Epidermal melanocyte (primary cell): Measurements from ENCODE around the gene BTBD10.
"Not testable (repeated sequence)": the region's sequence is repeated elsewhere in the genome, so short reads cannot be mapped to it uniquely, and the experiment has no call there.

Source experiments
- DNase-seq: peaks from one replicate; pipeline ENCODE4 v3.0.0; 2011; ENCODE audit warnings: low spot score; ENCODE audit not compliant: insufficient read length

BTBD10 gene

DNA sequence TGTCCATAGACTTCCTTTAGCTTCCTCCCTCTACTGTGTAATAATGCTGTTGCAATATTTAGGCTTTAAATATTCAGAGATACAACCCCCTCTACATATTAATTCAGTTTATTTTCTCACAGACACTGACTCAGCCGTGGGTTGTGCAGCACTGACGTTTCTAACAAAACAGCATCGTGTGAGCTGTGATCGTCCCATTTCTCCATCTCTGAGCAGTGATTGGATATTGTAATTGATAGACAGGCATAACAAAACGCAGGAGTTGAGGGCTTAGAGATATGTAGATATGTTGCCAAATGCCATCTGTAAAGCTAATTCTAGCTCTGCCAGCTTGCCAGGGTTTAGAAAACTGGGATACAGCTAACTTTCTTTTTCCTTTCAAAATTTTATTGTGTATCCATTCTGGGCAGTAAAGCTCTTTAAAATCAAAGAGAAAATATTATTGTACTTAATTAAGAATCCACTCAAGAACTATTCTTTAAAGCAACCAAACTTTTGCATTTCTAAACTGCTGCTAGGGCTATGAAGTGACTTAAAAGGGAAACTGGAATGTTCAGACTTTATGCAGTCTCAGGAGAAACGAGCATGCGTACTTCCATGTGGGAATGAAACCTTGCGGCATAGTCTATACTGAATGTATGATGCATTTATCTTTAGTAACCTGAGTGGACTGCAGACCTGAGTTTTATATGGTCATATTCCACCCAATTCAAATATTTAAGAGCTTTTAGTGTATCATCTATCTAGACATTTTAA is 22.7 kb downstream of the BTBD10 start:
- DNase-seq, result peak; percentile 75

DNA sequence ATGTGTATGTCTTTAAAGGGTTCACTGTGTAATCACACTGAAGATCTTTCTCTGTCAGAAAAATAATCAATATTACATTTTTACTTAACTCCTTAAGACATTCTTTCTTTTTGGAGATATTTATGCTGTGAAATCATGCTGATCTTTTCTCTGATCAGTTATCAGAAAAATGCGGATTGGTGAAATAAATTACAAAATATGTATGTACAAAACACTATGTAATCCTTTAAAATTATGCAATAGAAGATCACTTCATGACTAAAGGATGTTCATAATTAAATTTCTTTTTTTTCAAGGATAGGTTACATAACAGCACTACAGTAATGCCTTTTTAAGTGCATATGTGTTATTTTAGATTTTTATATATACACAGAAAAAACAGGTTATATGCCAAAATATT is 24.7 kb downstream of the BTBD10 start:
- DNase-seq, result no peak

DNA sequence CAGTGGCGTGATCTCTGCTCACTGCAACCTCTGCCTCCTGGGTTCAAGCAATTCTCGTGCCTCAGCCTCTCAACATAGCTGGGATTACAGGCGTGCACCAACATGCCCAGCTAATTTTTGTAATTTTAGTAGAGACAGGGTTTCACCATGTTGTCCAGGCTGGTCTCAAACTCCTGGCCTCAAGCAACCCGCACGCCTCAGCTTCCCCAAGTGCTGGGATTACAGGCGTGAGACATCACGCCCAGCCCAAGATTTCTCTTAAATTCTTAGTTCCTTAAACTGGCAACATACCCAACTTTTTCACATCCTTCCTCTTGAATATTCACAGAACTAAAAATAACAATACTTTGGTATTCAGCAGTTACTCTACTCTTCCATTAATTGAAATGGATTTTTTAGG is 26.2 kb downstream of the BTBD10 start:
- not testable (repeated sequence) for DNase-seq

DNA sequence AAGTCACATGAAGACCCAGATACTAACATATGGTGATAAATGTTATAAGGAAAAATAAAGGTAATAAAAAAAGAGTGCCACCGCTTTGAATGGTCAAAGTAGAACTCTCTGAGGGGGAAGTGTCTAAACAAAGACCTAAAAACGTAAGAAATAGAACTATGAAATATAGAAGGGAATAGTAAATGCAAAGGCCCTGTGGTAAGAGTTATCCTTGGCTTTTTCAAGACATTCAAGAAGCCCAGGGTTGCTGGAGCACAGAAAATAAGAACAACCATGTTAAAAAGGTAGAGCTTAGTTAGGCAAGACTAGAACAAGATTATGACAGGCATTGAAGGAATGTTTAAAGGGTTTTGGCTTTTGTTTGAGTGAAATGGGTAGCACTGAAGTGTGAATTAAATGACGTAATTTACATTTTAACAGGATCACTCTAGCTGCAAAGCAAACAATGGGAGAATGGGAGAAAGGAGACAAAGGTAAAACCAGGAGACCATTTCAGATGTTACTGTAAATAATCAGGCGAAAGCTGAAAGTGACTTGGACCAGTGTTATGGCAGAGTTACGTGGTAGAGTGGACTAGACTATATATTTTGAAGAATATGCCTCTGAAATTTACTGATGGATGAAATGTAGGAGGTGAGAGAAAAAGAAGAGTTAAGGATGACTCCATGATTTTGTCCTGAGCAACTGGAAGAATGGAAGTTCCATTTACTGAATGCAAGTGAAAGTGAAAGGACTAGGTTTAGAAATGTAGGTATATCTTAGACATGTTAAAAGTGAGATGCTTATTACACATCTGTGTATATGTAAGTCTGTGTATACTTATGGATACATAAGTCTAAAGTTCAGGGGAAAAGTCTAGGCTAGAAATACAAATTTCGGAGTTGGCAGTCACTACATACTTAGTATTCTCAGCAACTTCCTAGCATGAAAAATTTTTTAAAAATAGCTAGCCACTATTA is 28.5 kb downstream of the BTBD10 start:
- DNase-seq, result no peak

DNA sequence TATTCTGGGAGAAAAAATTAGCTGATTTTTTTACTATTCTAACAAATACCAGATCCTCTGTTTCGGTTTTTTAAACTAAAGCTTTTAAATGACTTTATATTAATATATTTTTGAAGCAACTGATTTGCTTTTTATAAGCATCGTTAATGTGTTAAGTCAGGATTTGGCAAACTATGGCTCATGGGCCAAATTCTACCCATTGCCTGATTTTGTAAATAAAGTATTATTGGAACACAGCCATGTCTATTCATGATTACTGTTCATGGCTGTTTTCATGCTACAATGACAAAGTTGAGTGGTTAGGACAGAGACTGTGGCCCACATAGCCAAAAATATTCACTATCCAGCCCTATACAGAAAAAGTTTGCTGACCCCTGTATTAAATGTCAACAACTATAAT is 29.6 kb downstream of the BTBD10 start:
- no peak for DNase-seq

DNA sequence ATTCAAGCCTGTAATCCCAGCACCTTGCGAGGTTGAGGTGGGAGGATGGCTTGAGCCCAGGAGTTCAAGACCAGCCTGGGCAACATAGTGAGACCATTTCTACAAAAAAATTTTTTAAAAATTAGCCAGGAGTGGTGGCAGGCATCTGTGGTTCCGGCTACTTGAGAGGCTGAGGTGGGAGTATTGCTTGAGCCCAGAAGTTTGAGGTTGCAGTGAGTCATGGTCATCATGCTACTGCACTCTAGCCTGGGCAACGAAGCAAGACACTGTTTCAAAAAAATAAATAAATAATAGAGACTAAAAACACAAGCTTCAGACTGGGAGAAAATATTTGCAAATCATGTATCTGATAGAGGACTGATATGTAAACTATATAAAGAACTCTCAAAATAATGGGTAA is 33.2 kb downstream of the BTBD10 start:
- no peak for DNase-seq

DNA sequence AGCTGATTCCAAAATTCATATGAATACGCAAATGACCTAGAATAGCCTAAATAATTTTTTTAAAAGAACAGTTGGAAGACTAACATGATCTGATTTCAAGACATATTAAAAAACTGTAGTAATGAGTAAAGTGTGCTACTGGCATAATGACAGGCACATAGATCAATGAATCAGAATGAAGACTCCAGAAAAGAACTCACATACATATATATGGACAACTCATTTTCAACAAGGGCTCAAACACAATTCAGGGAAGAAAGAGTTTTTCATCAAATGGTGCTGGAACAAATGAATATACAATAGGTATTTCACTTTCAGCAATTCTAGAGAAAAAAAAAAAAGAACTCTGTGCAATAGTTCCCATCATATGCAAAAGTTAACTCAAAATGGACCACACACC is 33.7 kb downstream of the BTBD10 start:
- DNase-seq, result no peak

DNA sequence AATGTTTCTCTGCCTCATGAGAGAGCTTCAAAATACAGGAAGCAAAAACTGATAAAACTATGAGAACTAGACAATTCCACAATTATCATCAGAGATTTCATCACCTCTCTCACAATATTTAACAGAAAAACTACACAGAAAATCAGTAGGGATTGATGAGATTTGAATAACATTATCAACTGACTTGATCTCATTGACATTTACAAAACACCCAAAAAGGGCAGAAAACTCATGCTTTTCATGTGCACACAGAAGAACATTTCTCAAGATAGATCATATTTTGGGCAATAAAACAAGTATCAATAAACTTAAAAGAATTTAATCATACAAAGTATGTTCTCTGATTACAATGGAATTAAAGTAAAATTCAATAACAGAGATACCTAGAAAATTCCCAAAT is 35.6 kb downstream of the BTBD10 start:
- no peak for DNase-seq

DNA sequence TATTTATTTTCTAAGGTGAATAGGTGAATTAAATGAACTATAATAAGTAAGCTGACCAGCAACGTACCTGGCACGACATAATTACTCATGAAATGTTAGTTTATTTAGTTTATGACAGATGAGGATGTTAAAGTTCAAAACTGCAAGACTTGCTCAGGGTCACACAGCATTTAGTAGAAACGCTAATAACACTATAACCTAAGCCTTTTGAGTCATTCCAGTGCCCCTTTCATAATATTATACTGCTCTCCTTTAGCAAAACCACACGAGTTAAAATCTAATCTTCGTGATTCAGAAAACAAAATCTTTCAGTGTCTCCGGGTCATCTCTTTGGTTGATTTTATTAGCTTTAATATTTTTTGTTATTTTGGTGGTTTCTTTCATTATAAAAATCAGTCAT is 39.6 kb downstream of the BTBD10 start:
- DNase-seq, result no peak

DNA sequence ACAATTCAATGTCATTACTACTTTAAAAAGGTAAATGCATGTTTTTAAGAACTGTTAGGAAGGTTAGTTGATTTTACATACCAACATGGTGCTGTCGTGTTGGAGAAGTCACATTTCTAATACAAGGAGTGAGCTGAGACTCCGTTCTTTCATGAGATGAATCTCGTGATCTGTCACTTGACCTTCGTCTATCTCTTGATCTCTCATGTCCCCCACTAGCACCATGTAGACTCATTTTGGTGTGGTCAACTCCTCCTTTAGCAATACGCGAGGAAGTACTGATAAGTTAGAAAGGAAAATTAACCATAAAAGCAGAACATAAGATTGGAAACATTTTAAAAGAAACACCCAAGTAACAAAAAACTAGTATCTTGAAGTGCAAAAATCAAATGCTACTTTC is 41.5 kb downstream of the BTBD10 start:
- no peak for DNase-seq

DNA sequence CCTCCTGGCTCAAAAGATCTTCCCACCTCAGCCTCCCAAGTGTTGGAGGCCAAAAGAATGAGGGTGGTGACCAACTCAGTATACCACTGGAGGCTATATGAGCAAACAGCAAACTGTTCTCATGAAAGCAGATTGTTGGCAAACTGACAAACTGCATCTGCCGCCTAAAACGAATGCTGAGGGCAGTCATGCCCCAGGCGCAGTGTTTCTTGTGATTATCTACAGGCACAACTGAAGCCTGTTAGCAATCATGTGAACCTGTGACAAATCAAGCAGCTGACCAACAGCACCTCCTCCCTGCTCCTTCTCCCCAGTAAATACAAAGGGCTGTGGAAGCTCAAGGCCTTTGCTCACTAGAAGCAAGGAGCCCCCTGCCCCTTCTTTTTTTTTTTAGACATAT is 47.8 kb downstream of the BTBD10 start:
- DNase-seq, result no peak

DNA sequence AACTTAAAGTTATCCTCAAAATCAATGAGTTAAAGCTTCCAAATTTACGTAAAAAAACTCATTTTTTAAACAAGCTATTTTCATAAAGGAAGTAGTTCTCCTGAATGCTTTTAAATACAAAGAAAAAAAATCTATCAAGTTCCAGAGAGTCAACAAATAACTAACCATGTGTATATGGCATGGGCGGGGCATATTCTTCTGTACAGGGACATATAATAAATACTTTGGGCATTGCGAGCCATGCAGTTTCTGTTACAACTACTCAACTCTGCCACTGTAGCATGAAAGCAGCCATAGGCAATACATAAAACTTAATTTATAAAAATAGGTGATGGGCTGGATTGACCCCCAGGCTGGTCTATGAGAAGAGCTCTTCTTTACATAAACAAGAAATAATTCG is 57.8 kb downstream of the BTBD10 start:
- no peak for DNase-seq

DNA sequence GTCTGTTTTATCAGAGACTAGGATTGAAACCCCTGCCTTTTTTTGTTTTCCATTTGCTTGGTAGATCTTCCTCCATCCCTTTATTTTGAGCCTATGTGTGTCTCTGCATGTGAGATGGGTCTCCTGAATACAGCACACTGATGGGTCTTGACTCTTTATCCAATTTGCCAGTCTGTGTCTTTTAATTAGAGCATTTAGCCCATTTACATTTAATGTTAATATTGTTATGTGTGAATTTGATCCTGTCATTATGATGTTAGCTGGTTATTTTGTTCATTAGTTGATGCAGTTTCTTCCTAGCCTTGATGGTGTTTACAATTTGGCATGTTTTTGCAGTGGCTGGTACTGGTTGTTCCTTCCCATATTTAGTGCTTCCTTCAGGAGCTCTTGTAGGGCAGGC is 64.7 kb downstream of the BTBD10 start:
- not testable (repeated sequence) for DNase-seq

DNA sequence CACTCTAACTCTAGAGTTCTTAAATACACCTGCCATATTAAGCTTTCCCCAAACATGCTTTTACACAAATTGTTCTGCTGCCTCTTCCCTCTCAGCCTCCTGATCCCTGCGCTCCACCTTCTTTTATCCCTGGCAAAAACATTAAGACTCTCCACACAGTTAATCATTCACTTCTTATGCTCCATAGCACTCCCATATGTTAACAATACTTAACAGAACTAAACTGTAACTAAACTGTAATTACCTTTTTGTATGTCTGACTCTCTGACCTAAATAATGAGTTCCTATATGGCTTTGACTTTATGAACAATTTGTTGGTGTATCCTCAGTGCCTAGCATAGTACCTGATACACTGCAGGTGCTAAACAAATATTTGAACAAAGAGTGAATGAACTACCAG is 71.8 kb downstream of the BTBD10 start:
- no peak for DNase-seq

DNA sequence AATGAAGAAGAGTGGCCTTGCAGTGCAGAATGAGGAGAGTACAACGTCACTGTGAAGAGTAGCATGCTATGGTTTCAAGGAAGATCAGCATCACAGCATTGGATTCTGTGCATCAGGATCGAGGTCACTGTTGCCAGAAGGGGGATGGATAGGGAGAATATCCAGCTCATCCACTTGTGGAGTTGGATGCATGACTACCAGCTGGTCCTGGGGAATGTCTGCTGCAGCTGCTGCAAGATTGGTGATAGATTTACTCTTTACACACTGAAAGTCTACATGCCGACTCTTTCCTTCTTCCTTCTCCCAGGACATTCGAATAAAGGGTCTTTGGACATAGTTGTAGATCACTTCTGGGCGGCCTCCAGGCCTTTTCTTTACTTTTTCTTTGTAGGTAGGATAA is 74.3 kb downstream of the BTBD10 start:
- DNase-seq, result no peak

DNA sequence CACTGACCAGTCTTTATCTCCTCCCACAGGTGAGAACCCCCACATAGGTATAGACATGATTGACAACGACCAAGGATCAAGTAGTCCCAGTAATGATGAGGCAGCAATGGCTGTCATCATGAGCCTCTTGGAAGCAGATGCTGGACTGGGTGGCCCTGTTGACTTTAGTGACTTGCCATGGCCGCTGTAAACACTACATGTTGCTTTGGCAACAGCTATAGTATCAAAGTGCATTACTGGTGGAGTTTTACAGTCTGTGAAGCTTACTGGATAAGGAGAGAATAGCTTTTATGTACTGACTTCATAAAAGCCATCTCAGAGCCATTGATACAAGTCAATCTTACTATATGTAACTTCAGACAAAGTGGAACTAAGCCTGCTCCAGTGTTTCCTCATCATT is 76.5 kb downstream of the BTBD10 start:
- no peak for DNase-seq

DNA sequence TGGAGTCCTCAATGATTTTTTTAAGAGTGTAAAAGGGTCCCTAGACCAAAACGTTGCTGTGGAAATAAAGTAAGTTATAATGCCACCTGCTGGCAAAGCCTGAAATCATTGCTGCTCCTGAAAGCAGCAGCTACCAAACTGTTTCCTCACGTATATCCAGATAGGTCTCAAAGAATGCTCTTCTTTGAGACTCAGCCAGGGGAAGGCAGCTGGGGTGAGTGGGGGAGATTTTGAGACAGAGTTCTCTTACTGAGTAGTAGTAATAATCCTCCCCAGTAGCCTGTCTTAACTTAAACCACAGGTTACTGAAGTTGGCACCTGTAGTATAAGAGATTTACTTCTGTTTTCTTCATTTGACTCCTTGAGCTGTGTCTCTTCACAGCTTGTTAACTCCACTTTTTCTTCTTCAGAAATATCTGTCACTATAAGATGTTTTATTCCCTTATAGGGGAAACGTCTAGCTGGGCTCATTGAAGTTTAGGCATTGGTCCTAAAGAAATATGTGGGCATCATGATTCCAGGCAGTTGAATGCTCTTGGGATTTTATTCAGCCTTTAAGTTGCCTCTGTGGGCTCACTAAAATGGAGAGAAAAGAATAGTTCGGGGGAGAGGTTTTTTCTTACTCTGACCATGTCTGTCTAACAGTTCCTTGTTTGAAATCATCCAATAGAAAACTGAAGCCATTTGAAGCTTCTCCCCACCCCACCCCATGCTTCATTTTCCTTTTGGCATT is 77.9 kb downstream of the BTBD10 start:
- no peak for DNase-seq

DNA sequence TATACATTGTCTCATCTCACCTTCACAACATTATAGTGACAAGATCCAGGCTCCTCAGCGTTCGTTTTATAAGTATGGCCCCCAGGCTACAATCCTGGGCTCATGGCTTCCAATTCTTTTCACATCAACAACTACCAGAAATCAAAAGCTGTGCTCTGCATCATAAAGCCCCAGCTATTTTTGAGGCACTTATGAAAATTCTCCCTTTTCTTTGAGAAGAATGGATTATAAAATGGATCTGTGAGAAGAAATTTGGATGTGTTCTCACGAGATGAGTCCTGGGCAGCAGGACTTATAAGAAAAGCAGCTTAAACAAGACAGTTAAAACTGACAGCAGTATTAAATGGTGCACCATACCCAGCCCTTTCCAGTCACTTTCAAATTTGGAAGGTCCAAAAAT is 80.3 kb downstream of the BTBD10 start:
- no peak for DNase-seq

DNA sequence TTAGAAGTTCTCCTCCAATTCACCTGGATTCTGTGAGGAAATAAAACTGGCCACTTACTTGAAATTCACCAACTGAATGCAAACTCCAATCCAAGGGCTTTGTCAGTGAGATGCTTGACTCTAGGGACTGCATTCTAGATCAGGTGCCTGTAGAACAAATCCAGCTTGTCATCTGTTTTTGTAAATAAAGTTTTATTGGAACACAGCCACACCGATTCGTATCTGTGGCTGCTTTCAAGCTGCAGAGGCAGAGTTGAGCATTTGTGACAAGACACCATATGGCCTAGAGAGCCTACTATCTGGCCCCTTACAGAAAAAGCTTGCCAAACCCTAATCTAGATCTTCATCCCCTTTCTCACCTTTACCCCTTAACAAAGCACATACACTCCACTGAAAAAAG is 82.3 kb downstream of the BTBD10 start:
- DNase-seq, result no peak

DNA sequence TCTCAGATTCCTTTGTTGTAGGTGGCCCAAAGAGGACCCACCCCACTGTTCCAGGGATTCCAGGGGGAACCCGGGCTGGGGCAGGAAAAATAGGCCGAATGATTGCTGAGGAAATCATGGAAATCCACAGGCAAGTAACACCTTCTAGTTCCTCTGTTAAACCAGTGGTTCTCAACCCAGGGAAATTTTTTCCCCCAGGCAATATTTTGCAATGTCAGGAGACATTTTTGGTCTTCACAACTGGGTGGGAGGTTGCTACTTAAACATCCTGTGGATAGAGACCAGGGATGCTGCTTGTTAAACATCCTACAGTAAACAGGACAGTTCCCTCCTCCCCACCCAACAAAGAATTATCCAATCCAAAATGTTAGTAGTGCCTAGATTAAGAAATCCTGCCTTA is 84.7 kb downstream of the BTBD10 start:
- no peak for DNase-seq

DNA sequence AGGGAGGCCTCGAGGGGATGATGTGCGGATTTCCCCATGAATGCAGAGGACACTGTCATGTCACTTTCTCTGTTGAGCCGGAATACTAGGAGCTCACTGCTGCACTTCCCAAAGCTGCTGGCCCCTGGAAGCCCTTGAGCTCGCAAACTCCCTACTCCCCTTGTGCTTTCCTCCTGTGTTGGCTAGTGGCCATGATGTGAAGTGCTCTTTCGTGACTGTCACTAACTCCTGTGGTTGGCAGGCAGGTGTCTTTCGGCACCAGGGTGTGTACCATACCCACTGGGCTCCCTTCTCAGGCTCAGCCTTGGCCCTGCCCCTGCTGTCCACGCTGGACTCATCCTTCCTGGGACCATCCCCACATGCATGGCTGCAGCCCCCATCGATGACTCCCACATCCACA is 86.2 kb downstream of the BTBD10 start:
- no peak for DNase-seq

DNA sequence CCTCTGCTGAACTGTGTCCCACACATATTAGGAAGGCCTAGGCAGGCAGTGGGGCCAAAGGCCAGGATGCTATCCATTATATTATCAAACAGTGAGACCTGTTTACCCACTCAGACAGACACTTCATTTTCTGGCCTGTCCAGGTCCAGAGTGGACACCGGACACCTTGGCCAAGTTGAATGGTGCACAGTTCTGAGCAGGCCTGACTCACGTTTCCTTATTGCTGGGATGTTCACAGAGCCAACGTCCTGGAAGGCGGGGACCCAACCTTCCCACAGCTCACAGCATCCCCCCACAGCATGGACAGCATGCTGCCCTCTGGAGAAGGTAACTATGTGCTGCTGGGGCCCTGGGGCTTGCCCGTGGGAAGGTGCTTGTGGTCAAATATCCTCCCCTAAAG is 86.6 kb downstream of the BTBD10 start:
- DNase-seq, result no peak
